Head of caudate nucleus (tissue), 42 donors: ENCODE data around the gene ZNF791.
"Not testable (repeated sequence)": the region's sequence is repeated elsewhere in the genome, so short reads cannot be mapped to it uniquely, and the experiment has no call there.

Source experiments
- DNase-seq, 42 donors: peaks; one replicate each; pipeline versions ENCODE4 v3.0.0 to v3.0.0-alpha.2; 2020 to 2021; ENCODE audit warnings: mixed read lengths in 7 of 42
- intact Hi-C: fragments of 100-400 bp; cut with DNase I; formaldehyde crosslinking; loops from one replicate; pipeline ENCODE4 v1.15.0; 2022

The ZNF791 gene

DNA sequence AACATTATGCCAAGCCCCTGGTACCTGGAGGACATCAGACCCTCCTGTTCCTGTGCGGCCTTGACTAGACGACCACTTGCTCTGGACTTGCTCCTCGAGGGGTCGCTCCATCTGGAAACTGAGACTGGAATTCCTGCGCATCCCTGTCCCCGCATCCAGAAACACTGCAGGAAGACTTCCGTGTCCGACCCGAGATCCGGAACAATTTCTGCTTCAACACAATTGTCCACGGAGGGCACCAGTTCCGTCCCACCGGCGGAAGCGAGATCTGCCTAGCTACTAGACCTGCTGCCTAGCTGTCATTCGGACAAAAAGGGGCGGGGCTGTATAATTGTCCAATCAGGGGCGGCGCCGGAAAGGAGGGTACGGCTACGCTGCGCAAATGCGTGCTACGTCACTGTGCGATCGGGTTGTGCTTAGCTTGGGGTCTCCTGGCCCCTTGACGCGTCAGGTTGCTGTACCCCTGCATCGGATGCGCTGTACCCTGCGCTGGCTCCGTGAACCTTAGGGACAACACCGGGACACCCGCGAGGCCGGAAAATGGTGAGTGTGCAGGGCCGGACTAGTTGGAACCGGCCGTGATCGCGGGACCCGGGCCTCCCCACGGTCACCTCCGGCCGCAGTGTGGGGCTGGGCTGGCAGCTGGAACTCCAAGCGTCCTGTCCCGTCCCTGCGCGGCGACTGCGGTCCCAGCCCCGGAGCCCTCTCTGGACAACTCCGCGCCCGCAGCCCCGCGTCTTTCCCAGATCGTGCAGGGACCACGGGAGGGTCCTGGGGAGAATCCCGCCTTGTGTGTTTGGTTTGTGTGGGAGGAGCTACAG is at the start of gene ZNF791, which contains the start of gene ZNF490:
TSS of gene ZNF791 (plus strand) at position 381 of the 821 bp plus-strand sequence. CDS start at position 541, 160 bp downstream.
TSS of gene ZNF490 (minus strand) at position 274 of the 821 bp plus-strand sequence. CDS start at position 141, 133 bp downstream.
- DNase-seq, result peak; percentile 96 to 100 (median 99)
- intact Hi-C loops, result no loop called here

DNA sequence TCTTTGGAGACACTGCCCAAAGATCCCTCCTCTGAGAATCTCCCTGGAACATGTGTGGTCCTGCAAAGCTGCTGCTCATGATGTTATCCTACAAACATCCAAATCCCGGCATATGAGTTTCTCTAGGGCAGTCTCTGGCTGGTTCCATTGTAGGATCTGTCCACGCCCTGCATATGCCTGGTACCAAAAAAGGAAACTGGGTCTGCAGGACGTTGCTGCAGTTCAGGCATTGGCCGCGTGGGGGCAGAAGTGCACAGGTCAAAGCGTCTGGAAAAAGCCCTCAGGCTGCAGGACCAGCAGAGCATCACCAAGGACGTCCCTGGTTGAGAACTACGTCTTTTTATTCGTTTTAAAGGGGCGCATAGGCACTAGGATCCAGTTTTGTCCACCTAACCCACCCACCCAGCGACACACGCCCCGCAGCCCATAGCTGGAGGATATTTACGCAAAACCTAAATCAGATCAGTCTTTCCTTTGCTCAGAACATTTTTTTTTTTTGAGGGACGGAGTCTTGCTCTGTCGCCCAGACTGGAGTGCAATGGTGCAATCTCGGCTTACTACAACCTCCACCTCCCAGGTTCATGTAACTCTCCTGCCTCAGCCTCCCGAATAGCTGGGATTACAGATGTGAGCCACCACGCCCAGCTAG is 46.6 kb upstream of the ZNF791 start:
- peak; percentile 64 to 98 (median 94) for DNase-seq
- intact Hi-C loops, result loop anchor here (10.0 kb wide), 1 partner anchor 101 kb away; the partner anchor contains the start of genes MAN2B1 and WDR83

DNA sequence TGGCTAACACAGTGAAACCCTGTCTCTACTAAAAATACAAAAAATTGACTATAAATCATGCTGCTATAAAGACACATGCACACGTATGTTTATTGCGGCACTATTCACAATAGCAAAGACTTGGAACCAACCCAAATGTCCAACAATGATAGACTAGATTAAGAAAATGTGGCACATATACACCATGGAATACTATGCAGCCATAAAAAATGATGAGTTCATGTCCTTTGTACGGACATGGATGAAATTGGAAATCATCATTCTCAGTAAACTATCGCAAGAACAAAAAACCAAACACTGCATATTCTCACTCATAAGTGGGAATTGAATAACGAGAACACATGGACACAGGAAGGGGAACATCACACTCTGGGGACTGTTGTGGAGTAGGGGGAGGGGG is 44.3 kb upstream of the ZNF791 start:
- not testable (repeated sequence) for DNase-seq
- intact Hi-C loops, result loop anchor here (10.0 kb wide), 1 partner anchor 98 kb away; the partner anchor contains the start of genes MAN2B1 and WDR83

DNA sequence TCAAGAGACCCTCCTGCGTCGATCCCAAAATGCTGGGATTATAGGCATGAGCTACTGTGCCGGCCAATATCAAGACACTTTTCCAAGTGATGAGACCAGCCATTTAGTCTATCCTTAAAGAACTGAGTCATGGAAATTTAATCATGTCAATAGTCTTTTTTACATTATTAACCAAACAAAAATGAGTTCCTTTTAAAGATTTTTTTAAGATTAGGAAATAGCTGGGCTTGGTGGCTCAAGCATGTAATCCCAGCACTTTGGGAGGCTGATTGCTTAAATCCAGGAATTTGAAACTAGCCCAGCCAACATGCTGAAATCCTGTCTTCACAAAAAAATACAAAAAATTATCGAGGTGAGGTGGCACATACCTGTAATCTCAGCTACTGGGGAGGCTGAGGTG is 42.8 kb upstream of the ZNF791 start:
- DNase-seq, result no peak
- intact Hi-C loops, result loop anchor here (10.0 kb wide), 1 partner anchor 97 kb away; the partner anchor contains the start of genes MAN2B1 and WDR83

DNA sequence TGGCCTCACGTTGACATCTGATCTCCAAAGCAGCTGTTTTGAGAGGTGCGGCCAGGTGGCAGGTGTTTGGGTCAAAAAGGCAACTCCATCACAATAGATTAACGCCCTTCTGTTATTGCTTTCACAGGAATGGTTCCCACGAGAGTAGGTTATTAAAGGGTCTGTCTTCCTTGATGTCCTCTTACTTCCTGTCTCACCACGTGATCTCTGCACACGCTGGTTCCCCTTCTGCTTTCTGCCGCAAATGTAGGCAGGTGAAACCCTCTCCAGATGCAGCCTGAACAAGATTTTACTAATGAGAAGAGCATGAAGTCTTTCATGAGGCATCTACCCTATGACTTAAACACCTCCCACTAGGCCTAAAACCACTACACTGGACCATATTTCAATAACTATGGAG is 36.7 kb upstream of the ZNF791 start:
- DNase-seq, result no peak
- intact Hi-C loops, result no loop called here

DNA sequence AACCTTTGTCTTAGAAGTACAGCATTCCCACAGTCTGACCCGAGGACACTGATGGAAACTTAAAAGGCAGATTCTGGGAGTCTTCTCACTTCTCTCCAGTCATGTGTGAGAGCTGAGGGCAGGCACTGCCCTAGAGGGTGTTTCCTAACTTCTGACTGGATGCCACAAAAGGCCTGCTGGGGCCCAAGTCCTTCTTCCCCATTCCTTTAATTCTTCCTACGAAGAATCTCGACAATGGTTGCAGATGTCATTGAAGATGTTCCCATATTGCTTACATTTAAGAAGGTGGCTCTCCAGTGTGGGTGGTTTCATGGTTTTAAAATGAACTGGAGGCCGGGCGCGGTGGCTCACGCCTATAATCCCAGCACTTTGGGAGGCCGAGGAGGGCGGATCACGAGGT is 32.1 kb upstream of the ZNF791 start:
- no peak for DNase-seq
- intact Hi-C loops, result no loop called here

DNA sequence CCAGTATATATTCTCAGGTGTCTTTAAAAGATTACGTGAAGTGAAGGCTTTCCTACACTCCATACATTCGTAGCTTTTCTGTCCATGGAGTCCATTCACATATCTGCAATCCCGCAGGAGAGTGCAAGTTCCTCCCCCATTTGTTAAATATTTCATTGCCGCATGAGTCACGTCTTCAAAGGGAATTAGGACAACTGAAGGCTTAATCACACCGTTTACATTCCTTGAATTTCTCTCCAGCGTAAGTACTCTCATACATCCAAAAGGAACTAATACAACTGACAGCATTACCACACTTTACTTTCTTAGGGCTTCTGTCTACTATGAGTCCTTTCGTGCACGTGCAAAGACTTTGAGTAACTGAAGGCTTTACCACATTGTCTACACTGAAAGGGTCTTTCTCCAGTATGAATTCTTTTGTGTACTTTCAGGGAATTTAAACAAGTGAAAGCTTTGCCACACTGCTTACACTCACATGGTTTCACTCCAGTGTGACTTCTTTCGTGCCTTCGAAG is 30.5 kb upstream of the ZNF791 start:
- intact Hi-C loops, result no loop called here
- peak in 5 of 42 donors; percentile 11 to 49 (median 36) for DNase-seq

DNA sequence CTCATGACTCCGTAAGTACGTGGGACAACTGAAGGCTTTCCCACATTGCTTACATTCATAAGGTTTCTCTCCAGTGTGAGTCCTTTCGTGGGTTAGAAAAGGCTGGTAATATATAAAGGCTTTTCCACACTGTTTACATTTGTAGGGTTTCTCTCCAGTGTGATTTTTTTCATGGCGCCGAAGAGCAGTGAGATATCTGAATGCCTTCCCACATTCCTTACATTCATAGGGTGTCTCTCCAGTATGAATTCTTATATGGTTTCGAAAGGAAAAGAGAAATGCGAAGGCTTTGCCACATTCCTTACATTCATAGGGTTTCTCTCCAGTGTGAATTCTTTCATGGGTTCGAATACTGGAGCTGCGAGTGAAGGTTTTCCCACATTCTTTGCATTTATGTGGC is 29.6 kb upstream of the ZNF791 start:
- intact Hi-C loops, result no loop called here
- DNase-seq, result no peak

DNA sequence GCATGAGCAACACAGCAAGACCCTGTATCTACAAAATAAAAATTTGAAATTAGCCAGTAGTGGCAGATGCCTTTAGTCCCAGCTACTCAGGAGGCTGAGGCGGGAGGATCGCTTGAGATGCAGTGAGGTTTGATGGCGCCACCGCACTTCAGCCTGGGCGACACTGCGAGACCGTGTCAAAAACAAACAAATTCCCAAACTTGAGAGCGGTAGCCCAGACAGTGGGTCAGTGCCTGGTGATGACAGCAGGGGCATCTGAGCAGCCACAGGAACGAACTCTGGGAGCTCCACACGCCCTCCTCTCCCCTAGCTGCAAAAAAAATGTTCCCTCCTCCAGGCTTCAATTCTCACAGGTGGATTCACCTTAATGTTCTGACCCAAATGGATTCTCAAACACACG is 14.2 kb upstream of the ZNF791 start:
- DNase-seq, result no peak
- intact Hi-C loops, result no loop called here

DNA sequence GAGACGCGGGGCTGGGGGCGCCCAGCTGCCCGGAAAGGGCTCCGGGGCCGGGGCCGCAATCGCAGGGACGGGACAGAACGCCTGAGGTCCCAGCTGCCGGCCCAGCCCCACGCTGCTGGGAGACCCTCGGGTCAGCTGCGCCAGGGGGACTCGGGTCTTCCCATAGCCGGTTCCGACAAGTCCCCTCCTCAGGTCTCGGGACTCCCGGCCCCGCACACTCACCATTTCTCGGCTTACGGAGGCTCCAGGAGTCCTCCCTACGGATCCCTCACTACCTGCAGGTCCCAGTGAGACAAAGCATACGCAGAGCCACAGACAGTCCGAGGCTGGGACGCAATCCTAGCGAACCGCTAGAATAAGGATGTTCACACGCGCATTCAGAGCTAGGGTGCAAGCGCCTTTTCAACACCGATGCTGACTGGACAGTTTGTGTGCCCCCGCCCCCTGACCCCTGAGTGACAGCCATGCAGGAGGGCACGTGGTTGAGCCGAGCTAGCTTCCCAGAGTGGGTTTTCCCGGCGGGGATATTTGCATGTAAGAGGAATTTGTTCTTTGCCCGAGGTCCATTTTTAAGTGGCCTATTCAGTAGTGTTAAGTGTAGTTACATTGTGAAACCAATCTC is 13.7 kb upstream of the ZNF791 start:
- peak; percentile 8 to 73 (median 43) for DNase-seq
- intact Hi-C loops, result no loop called here

DNA sequence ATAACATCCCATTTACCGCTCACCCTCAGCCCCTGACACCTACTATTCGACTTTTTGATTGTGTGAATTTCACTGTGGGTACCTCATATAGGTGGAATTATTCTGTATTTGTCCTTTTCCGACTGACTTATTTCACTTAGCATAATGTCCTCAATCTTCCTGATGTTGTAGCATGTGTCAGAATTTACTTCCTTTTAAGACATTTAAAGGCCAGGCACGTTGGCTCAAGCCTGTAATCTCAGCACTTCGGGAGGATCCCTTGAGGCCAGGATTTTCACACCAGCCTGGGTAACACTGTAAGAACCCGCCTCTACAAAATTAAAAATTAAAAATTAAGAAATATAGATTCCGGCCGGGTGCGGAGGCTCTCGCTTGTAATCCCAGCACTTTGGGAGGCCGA is 13.1 kb upstream of the ZNF791 start:
- intact Hi-C loops, result no loop called here
- DNase-seq, result no peak

DNA sequence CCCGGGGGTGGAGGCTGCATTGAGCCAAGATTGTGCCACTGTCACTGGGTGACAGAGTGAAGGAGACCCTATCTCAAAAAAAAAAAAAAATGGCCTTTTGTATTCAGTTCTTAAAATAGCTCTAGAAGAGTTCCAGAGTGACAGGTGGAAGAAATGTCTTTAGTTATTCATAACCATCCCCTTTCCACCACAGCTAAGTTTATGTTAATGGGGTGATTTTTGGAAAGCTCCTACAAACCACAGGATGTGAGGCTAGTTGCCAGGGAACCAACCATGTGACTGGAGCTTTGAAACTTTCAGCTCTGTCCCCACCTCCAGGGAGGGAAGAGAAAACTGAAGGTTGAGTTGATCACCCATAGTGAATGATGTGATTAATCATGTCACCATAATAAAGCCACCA is 7.0 kb upstream of the ZNF791 start:
- DNase-seq, result peak in 32 of 42 donors; percentile 13 to 80 (median 58)
- intact Hi-C loops, result no loop called here

DNA sequence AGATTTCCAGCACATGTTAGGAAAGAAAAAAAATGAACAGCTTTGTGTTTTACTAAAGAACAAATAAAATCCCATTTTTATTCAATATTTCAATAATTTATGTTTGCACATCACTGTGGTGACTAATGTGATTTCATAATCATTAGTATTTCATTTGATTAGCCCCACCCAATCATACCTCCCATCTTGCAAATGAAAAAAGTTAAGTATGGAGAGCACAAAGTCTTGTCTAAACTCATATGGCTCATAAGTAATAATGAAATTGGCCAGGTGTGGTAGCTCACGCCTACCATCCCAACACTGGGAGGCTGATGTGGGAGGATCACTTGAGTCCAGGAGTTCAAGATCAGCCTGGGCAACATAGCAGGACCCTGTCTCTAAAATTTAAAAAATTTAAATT is 3.9 kb upstream of the ZNF791 start:
- intact Hi-C loops, result no loop called here
- DNase-seq, result no peak

DNA sequence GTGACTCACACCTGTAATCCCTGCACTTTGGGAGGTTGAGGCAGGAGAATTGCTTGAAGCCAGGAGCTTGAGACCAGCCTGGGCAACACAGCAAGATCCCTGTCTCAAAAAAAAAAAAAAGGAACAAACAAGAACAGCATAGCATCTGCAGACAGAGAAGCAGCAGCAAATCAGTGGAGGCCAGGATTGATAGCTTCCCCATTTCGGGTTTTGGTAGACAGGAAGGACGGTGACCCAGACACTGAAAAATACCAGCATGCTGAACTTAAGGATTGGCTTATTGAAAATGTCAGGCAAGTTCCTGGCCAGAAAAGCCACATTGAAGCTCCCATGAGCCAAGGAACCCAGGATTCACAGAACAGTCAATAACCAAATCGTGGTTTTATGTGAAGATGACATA is 3.1 kb upstream of the ZNF791 start:
- DNase-seq, result no peak
- intact Hi-C loops, result no loop called here

DNA sequence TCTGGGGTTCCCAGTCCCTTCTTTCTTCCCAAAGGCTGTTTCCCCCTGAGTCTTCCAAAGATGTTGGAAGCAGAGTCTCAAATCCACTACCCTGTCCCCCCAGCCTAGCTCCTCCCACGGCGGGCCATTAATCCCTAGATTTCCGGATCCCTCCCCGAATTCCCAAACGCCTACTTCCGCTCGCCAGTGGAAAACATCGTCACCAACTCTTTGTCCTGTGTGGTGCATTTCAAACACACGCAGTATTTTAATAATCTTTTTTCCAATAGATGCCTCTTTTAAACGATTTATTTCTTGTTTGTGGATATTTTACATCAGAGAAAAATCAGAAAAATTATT is 610 bp downstream of the ZNF791 start:
- intact Hi-C loops, result no loop called here
- DNase-seq, result peak; percentile 49 to 83 (median 68)

DNA sequence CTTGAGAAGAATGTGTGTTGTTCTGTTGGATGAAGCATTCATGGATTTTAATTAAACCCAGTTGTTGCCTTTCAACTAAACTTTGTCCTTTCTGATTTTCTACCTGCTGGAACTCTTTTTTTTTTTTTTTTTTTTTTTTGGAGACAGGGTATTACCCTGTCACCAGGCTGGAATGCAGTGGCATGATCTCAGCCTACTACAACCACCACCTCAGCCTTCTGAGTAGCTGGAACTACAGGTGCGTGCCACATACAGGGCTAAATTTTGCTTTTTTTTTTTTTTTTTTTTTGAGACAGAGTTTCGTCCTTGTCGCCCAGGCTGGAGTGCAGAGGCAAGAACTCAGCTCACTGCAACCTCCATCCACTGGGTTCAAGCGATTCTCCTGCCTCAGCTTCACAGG is 6.9 kb downstream of the ZNF791 start:
- intact Hi-C loops, result no loop called here
- no peak for DNase-seq

DNA sequence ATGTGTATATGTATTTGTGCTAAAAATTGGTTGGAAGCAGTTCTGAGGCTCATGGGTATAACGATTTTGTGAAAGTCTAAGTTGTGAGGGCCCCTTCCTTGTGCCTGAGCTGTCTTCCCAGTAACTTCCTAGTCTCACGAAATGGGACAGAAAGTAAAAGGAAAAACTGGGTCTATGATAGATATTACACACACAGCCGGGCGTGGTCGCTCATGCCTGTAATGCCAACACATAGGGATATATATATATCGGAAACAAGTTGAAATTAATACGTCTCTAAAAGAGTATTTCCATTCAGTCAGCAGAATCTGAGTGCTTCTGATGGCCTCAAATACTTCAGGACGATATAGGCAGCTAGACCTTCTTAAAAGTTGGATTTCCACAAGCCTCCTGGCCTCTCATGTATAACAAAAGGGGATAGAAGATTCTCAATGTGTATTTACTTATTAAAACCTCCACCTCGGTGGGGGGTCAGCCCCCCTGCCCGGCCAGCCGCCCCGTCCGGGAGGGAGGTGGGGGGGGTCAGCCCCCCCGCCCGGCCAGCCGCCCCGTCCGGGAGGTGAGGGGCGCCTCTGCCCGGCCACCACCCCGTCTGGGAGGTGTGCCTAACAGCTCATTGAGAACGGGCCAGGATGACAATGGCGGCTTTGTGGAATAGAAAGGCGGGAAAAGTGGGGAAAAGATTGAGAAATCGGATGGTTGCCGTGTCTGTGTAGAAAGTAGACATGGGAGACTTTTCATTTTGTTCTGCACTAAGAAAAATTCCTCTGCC is 10.7 kb downstream of the ZNF791 start:
- intact Hi-C loops, DNase-seq: not testable (repeated sequence)

DNA sequence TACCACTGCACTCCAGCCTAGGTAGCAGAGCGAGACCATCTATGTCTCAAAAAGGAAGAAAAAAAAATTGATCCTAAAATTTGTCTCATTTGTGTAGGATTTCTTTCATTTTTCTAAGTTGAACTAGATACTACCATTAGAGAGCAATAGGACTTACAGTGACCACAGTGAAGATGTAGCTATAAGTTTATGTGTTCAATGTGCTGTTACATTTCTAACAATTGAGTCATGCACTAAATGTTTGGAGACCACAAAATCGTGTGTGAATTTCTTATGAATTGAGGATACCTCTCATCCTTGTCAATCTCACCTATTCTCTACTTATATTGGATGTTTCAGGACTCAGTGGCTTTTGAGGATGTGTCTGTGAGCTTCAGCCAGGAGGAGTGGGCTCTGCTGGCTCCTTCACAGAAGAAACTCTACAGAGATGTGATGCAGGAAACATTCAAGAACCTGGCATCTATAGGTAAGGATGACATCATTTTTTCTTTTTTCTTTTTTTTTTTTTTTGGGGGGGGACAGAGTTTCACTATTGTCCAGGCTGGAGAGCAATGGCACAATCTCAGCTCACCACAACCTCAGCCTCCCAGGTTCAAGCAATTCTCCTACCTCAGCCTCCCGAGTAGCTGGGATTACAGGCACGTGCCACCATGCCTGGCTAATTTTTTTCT is 12.8 kb downstream of the ZNF791 start:
- intact Hi-C loops, result no loop called here
- no peak for DNase-seq
